Ecto neural progenitor cell (in vitro differentiated cells): ENCODE results near the gene SKI.
"Not testable (repeated sequence)": the region's sequence is repeated elsewhere in the genome, so short reads cannot be mapped to it uniquely, and the experiment has no call there.

Experiments
- DNase-seq: peaks from one replicate; pipeline ENCODE4 v3.0.0-alpha.2; 2018; ENCODE audit warnings: low spot score

The SKI gene

DNA sequence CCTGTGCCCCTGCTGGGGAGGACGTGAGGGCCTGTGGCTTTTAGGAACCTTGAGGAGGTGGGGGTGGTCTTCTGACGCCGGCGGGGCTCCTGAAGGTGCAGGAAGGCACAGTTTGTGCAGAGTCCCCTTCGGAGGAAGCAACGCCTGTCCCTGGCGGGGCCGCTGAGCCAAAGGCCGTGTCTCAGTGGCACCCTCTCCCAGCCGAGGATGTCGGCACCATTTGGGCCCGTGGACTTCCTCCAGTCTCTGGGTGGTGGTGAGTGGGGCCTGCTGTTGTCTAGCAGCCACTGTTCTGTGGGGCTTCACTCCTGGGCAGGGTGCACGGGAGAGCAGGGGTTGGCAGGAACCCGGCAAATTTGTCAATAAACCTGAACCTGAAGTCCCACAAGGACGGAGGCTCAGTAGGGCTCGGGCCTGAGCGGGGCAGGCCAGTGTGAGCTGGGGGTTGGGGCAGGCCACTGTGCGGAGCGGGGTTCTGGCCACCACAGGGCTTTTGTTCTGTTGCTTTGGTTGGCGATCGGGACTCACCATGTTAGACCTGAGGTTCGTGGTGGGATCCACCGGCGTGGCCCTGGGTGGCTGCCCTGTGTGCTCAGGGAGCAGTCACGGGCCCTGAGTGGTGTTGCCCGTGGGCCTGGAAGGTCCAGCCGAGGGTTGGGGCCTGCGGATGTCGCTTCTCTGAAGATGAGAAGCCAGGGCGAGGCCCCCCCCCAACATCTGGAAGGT is 64.8 kb downstream of the SKI start:
- DNase-seq: no peak

DNA sequence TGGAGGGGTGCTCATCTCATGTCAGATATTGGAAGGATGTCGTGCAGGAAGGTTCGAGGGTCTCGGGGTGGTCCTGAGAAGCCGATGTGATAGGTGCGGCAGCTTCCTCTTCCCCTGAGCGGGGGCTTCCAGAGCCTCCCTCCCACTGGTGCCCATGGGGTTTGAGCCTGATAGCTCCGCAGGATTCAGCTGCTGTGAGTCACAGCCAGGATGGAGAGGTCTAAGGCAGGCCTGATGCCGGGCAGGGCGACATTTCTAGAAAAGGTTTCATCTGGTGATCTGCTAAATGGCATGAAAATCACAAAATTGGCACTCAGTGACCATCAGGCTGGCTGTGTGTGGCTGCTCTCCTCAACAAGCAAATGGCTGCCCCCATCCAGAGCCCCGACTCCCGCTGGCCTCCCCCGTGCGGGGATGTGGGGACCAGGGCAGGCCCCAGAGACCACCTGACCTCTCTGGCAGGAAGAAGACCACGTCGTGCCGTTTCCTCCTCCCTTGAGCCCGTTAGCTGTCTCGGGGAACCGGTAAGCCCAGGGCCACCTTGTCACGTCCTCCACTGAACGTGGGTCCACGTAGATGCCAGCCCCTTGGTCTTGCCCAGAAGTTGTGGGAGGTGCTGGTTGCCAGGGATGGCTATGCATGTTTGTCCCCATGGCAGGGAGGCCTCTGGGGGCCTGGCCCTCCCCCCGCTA is 66.1 kb downstream of the SKI start:
- DNase-seq: no peak

DNA sequence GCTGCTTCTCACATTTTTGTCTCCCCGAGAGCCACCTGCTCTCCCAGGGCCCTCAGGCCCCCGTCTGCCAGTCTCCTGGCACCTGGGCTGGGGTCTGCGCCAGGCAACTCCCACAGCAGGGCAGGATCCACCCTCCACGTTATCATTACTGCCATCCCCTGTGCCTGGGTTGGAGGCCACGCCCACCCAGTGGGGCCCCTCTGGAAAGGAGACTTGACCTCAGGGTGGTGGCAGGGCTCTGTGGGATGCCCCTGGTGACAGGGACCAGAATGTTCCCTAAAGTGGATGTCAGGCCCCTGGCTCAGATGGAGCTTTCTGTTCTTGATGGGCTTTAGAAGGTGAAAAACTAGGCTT is 66.6 kb downstream of the SKI start:
- no peak for DNase-seq

DNA sequence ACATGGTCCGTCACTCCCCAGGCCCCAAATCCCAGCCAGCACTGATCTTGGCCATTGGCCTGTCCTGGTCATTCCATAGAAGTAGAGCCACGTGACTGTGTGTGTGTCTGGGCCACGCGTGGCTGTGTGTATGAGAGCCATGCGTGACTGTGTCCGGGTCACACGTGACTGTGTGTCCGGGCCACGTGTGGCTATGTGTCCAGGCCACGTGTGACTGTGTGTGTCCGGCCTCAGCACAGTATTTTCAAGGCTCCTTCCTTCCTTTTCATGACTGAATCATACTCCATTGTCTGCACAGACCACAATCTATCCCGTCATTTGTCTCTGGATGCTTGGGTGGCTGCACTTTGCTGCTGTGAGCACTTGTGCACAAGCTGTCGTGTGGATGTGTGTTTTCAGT is 67.4 kb downstream of the SKI start:
- DNase-seq: no peak

DNA sequence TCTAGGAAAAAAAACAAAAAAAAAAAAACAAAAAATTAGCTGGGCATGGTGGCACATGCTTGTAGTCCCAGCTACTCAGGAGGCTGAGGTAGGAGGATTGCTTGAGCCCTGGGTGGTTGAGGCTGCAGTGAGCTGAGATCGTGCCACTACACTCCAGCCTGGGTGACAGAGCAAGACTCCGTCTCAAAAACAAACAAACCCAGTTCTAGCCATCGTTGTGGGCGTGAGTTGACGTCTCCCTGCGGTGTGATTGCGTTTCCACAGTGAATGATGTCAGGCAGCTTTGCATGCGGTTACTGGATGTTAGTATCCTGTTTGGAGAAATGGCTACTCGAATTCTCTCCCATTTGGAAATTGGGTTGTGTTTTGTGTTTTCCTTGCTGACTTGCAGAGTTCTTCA is 68.1 kb downstream of the SKI start:
- not testable (repeated sequence) for DNase-seq

DNA sequence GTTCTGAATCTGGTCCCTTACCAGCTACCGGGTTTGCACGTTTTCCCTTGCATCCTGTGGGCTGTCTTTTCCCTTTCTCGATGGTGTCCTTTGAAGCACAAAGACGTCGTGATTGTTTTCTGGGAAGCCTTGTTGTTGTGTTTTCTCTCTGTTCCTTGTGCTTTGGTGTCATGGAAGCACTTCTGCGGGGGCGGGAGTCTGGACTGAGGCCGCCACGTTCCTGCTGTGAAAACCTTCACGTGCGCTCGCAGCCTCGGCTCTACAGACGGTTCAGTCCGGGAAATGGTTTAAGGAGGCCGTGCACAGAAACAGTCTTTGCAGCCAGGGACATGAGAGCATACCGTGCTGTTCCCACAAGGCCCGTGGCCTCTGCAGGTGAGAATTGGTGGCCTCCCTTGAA is 68.5 kb downstream of the SKI start:
- no peak for DNase-seq

DNA sequence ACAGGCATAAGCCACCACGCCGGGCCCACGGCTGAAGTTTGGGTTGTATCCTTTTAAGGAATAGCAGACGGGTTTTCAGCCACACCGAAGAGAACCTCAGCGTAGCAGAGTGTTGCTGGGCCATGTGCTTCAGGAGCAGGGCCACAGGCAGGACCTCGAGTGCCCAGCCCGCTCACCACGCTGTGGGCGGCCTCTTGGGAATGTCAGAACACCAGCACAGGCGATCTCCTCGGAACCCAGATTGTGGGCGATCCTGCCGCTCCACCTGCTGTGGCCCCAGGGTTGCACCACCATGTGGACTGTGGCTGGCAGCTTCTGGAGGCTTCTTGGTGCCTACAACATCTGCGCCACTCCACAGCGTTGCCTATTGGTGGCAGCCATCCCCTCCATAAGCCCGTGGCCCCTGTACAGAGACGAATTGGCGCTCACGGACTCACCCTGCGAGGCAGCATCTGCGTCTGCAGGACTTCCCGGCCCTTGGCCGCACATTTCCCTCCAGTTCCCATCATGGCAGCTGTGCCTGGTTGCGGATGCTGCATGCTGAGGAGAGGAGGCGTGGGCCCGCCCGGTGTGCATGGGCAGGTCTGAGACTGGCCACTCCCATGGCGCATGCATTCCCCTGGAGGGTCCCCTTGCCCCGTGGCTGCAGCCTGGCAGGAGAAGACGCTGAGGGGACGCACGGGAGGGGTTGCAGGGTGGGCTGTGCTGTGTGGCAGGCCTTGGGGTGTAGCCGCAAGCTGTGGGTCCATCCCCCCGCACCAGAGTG is 69.3 kb downstream of the SKI start:
- DNase-seq: no peak

DNA sequence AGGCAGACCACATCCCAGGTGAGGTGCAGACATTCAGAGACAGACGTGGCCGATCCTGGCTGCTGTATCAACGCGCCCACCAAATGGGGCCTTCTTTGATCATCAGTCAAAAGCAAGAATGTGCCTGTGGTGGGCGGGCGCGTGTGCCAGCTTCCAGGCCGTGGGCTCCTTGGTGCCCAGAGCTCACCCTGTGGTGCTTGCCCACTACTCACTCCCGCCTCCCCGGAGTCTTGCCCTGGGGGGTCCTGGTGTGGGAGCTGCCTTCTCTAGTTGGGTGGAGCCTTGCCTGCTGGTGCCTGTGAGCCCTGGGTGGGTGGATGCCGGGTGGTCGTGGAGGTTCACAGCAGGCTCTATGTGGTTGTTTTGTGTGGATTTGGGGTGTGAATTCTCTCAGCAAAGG is 70.6 kb downstream of the SKI start:
- DNase-seq: no peak

DNA sequence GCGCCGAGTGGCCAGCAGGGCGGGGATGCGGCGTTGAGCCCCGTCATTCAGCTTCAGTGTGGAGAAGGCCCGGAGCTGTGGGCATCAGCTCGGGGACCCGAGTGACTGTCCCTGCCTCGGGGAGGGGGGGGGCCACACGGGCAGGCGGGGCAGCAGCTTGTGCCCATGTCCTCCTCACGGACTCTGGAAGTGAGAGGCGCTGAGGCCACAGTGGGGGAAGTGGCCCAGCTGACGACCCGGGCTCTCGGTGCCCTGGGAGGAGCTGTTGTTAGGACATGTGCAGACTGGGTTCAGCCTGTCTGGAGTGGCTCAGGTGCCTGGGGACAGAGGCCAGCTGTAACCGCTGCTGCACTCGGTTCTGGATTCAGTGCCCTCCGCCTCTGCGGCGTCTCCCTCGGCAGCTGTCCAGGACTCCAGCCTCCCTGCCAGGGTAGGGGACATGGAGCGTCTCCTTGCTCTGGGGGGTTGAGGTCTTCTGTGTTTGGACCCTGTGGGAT is 71.1 kb downstream of the SKI start:
- DNase-seq: no peak

DNA sequence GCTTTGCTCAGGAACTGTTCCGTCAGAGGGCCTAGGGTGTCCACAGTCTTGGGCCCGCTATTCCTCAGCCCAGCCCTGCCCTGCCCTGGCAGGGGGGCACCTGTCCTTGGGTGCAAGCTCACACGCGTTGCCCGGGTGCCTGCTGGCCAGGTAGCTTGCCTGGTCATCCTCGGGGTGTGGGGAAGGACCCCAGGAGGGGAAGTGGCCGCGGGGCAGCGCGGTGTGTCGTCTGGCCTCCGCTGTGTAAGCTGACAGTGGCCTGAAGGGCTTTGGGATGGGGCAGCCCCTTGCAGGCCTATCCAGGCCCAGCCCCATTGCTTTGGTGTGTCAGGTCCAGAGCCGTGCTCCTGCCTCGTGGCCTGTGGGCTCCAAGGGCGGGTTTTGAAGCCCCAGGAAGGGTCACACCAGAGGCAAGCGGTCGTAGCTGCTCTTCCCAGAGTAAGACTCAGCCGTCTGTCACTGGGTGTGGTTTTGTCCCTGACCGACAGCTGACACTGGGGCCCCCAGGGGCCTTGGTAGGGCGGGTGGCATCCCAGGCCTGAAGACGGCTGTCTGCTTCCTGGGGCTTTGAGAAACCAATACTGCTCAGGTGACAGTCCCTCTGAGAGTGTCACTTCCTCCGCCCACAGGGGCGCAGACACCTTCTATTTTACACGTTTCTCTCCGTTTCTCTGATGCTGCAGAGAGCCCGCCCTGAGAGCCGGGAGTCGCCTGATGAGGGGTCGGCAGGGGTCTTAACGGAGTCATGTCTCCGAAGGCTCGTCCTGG is 72.1 kb downstream of the SKI start:
- DNase-seq: no peak

DNA sequence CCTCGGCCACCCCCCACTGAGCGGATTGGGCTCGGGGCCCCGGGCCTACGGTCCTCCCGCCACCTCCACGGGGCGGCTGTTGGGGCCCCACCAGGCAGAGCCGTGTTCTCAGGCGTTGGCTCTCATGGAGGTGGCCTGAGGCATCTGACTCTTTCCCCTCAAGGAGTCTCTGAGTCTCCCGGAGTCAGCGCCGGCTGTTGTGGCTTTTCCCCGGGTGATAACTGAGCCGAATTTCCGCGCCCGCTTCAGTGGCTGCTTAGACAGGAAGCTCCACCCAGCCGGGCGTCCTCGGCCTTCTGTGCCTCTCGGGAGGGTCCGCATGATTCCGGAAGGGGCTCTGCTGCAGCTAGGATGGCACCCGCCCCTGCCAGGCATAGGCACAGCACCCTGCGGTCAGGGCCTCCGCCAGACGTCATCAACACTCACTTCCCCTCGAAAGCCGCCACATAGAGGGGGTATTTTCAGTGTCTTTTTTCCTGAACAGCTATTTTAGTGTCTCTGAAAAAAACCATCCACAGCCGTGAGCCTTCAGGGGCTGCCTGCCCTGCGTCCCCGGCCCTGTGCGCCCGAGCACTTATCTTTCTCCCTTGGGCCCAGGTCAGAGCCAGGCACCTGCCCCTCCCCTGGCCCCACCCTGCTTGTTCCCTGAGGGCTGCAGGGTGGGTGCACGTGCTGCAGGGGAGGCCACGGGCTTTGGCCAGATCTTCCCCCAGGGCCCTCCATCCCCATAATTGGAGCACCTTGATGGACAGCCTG is 72.9 kb downstream of the SKI start:
- DNase-seq: no peak

DNA sequence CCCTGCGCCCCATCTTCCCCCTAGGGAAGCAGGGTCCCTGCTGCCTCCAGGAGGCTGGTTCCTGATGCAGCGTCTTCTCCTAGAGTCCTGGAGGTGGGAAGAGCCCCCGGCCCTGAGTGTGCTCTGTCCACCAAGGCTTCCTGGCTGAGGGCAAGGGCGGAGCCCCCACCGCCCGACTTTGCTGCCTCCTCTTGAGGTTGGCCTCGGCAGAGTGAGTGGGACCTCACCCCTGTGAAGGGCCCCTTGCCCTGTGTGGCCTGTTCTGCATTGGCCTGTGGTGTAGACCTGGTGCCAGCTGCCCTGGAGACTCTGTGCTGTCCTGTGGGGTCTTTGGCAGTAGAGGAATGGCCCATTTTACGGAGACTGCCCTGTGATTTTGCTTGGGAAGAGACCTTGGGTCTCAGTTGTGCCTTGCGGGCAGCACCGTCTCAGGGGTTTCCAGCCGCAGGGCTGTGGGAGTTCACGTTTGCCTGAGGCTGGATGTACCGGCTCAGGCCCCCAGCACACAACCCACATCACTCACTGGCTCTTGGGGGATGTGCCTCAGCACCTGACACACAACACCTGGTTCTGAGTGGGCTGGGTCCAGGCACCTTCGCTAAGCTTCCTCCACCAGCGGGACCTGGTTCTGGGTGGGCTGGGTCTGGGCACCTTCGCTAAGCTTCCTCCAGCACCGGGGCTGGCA is 73.6 kb downstream of the SKI start:
- no peak for DNase-seq

DNA sequence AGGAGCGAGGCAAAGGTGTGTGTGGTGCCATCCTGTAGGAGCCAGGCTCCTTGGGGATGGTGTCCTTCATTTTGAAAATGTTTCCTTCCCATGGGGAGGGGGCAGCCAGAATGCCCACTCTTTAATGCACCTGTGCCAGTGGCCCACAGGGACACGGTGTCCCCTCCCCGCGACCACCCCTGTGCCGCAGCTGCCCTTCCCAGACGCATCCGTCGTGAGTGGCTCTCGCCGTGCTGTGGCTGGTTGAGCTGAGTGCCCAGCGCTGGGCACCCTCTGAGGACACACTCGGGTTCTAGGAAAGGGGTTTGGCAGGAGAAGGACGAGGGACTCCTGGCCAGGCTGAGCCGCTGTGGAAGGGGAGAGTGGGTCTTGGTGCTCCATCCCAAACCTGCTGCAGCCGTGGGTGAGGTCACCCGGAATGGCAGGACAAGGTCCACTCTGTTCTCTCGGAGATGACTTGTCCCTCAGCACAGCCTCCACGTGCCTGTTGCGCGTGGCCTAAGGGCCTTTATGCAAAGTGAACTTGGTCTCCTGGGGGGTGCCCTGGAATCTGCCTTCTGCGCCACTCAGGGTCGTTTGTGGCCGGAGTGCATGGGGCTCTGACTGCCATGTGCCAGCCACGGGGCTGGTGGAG is 74.3 kb downstream of the SKI start:
- DNase-seq: no peak

DNA sequence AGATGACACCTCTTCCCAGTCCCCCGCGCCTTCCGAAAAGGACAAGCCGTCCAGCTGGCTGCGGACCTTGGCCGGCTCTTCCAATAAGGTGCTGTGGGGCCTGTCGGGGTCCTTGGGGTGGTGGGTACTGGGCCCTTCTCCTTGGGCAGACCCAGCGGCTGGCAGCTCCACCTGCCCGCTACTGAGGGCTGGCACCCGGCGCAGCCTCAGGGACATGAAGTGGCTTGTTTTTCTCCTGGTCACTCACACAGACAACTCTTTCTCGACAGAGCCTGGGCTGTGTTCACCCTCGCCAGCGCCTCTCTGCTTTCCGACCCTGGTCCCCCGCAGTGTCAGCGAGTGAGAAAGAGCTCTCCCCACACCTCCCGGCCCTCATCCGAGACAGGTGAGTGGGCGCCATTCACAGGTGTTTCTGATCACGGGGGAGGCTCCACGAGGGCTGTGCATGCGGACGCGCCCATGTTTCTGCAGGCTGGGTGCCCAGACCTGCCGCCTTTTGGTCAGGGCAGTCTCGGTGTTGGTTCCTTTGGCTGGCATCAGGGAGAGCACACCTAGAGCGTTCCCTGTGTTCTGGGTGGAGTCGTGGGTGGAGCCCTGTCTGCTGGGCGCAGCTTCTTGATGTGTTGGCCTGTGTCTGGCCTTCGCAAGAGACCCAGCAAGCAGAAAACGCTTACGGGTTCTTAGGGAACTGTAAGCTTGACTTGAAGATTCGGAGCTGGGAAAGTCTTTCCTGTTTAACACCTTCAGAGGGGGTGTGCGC is 75.1 kb downstream of the SKI start:
- no peak for DNase-seq

DNA sequence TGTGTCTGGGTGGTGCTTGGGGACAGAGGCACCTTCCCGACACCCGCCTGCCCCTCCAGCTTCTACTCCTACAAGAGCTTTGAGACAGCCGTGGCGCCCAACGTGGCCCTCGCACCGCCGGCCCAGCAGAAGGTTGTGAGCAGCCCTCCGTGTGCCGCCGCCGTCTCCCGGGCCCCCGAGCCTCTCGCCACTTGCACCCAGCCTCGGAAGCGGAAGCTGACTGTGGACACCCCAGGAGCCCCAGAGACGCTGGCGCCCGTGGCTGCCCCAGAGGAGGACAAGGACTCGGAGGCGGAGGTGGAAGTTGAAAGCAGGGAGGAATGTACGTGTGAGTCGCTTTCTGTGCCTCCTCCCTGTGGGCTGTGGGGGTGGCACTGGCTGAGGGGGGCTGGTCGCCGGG is 75.7 kb downstream of the SKI start:
- DNase-seq: no peak

DNA sequence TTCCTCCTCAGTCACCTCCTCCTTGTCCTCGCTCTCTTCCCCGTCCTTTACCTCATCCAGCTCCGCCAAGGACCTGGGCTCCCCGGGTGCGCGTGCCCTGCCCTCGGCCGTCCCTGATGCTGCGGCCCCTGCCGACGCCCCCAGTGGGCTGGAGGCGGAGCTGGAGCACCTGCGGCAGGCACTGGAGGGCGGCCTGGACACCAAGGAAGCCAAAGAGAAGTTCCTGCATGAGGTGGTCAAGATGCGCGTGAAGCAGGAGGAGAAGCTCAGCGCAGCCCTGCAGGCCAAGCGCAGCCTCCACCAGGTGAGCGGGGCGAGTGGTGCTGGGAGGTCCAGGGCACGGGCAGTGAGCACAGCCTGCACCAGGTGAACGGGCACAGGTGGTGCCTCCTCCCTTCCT is 76.2 kb downstream of the SKI start:
- DNase-seq: no peak

DNA sequence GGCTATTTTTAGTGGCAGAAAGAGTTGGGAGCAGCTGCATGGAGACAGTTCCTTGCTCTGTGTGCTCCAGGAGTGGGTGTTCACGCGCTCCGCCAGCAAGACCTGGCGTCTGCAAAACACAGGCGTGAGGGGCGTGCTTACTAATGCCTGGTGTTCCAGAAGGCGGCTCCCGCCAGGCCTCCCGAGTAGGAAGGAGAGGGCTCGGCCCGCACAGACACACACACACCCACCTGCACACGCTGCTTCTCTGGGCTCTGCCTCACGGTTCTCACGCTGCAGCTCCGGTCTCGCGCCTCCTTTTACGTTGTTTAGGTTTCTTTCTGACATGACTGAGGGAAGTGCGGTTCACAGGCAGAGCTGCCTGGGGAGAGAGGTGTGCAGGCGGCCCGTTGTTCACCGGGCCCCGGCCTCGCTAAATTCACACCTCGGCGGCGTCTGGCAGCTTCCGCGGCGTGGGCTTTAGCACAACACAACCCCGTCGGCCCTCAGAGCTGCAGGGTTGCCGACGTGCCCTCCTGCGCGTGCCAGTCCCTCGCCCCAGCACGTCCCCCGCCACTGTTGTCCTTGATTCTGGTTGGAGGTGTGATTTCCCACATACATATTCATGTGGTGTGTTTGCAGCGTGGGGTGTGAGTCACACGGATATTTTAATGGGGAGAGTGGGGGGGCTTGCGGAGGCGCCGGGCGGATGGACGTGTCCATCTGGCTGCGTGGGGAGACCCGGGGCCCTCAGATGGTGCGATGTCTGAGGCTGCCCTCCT is 77.0 kb downstream of the SKI start:
- DNase-seq: no peak

DNA sequence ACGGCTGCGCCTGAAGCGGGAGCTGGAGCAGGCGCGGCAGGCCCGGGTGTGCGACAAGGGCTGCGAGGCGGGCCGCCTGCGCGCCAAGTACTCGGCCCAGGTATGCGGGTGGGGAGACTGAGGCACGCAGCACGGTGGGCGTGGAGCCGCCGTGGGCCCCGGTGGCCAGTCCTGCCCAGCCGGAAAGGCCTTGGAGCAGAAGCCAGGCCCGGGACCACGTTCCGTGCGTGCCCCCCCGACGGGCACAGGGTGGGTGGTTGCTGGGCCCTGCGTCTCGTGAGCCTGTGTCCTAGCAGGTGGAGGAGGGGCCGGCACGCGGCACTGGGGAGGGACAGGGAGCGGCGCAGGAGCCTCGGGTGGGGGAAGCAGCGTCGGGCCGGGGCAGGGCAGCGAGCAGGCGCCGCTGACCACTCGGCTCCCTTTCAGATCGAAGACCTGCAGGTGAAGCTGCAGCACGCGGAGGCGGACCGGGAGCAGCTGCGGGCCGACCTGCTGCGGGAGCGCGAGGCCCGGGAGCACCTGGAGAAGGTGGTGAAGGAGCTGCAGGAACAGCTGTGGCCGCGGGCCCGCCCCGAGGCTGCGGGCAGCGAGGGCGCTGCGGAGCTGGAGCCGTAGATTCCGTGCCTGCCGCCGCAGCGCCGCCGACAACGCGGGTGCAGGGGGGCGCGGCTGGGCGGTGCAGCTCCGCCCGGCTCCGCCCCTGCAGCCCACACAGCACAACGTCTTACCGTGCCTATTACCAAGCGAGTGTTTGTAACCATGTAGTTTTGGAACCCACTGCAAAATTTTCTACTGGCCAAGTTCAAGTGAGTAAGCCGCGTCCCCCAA is 78.2 kb downstream of the SKI start:
- DNase-seq: no peak
